ENCODE results near the gene OMA1.
A peak's percentile ranks its signal among the peaks of the same experiment; 100 is the strongest.
"Not testable (repeated sequence)": the region's sequence is repeated elsewhere in the genome, so short reads cannot be mapped to it uniquely, and the experiment has no call there.

Gene OMA1

DNA sequence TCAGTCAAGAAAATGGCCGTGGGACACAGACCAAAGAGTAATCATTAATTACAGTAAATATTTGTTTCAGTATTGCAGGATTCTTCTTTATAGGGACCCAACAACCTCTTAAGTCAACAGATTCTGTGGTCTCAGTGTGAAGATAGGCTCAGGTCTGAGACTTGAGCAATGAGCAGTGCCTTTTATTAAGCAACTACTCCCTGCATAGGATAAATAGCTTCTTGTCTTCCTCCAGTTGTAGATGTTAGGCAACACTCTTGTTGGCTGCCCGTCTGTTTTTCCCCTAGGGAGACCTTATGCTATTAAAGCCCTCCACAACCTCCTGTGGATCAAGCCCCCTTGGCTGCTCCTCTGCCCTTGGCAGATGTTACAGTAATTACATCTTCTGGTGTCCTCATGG lies 1.8 kb upstream of the OMA1 start:
- no peak overlapping the region for H3K9ac ChIP-seq (ENCODE audit: low read depth, low read length)
- no peaks in the 10 kb centered on the region for H3K36me3 ChIP-seq (ENCODE audit: insufficient read depth, low read length)
- H3K4me2 ChIP-seq (ENCODE audit: low read length), result no peak overlapping the region
- peaks cover 7% of the 10 kb centered on the region for H3K4me1 ChIP-seq (ENCODE audit: control insufficient read depth, insufficient read depth, low read length)
- no peak overlapping the region for H3K4me3 ChIP-seq (ENCODE audit: low read length)
- H3K27me3 ChIP-seq (ENCODE audit: control insufficient read depth, insufficient read depth, low read length), result no peaks in the 10 kb centered on the region
- H3K9me3 ChIP-seq (replicated peaks; ENCODE audit: low read length), result no peaks in the 10 kb centered on the region

DNA sequence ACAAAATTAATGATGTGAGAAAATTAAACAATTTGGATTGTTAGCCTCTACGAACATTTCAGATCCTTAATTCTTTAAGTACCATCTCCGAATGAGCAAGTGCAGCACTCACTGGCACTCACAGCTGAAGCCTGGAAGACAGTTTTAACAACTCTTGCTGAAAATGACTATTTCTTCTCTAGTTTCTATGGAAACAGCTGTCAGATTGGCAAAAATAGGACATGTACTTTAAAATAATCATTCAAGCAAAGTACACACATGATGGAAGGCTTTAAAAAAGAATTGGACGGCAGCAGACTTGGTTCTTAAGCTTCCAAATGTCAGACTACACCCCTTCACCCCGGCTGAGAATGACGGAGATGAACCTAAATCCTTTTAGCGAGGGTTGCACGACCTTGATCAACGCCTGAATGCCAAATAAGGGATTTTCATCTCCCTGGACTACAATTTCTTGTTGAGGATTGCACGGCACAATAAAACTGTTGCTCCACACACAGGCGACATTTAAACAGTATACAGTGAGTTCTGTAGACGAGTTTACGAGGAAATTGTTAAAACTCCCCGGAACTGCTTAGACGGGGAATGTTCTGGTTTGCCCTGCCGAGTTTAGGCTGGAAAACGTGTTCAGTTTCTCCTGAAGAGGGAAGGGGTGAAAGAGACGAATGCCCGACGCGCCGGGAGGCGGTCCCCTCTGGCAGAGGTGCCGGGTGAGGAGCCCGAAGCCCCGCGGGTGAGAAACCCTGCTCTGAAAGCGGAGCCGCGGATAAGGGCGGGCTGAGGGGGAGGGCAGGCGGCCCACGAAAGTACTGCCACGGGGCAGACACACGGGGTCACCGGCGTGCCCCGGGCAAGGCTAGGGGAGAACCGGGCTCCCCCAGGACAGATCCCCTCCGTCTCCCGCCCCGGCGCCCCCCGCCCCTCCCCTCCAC lies 671 bp downstream of the OMA1 start:
- Histone ChIP-seq H3K27me3 (ENCODE audit: control insufficient read depth, insufficient read depth, low read length) (no peaks in the 10 kb centered on the region), H3K36me3 (ENCODE audit: insufficient read depth, low read length) (no peaks in the 10 kb centered on the region), H3K9ac (ENCODE audit: low read depth, low read length) (peak overlapping the region; percentile 85), H3K4me3 (ENCODE audit: low read length) (peak overlapping the region; percentile 70), H3K4me1 (ENCODE audit: control insufficient read depth, insufficient read depth, low read length) (peaks cover 7% of the 10 kb centered on the region), H3K9me3 (replicated peaks; ENCODE audit: low read length) (no peaks in the 10 kb centered on the region), H3K4me2 (ENCODE audit: low read length) (peak overlapping the region; percentile 90)

DNA sequence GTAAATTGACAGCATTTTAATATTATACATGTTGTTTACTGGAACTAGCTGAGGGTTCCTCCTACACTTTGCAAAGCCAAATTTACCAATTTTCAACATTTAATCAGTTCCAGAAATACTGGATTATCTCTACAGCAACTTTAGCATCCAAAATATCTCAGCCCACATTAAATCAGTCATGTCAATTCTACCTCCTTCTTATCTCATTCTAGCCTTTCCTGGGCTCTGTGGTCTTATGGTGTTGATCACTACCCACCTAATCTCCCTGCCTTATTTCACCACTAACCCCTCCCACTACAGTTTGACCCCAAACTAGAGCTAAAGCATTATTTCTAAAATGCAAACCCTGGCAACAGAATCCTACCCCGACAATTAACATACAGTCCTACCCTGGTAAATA lies 3.3 kb downstream of the OMA1 start:
- H3K4me3 ChIP-seq (ENCODE audit: low read length), result no peak overlapping the region
- no peaks in the 10 kb centered on the region for H3K36me3 ChIP-seq (ENCODE audit: insufficient read depth, low read length)
- no peaks in the 10 kb centered on the region for H3K9me3 ChIP-seq (replicated peaks; ENCODE audit: low read length)
- no peak overlapping the region for H3K9ac ChIP-seq (ENCODE audit: low read depth, low read length)
- H3K4me1 ChIP-seq (ENCODE audit: control insufficient read depth, insufficient read depth, low read length), result peaks cover 7% of the 10 kb centered on the region
- H3K4me2 ChIP-seq (ENCODE audit: low read length), result no peak overlapping the region
- H3K27me3 ChIP-seq (ENCODE audit: control insufficient read depth, insufficient read depth, low read length), result no peaks in the 10 kb centered on the region

DNA sequence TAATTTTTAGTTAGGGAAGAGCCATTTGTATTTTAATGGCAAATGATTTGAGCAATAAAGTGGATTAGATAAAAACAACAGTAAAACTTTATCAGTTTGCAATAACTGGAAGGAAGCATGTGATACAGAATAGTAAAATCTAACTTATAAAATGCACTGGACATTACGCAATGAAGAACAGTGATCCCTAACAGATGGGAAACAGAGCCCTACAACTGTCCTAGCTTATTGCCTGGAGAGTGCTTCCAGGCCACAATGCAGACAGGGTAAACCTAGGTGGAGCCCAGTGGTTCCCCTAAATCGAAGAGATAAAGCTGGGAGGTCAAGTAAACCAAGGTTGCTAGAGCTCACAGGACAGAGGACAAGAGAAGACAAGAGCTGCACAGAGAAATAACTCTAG lies 7.0 kb downstream of the OMA1 start:
- Histone ChIP-seq H3K4me3 (ENCODE audit: low read length) (no peak overlapping the region), H3K27me3 (ENCODE audit: control insufficient read depth, insufficient read depth, low read length) (no peaks in the 10 kb centered on the region), H3K36me3 (ENCODE audit: insufficient read depth, low read length) (no peaks in the 10 kb centered on the region), H3K9me3 (replicated peaks; ENCODE audit: low read length) (no peaks in the 10 kb centered on the region), H3K9ac (ENCODE audit: low read depth, low read length) (no peak overlapping the region), H3K4me1 (ENCODE audit: control insufficient read depth, insufficient read depth, low read length) (no peaks in the 10 kb centered on the region), H3K4me2 (ENCODE audit: low read length) (no peak overlapping the region)

DNA sequence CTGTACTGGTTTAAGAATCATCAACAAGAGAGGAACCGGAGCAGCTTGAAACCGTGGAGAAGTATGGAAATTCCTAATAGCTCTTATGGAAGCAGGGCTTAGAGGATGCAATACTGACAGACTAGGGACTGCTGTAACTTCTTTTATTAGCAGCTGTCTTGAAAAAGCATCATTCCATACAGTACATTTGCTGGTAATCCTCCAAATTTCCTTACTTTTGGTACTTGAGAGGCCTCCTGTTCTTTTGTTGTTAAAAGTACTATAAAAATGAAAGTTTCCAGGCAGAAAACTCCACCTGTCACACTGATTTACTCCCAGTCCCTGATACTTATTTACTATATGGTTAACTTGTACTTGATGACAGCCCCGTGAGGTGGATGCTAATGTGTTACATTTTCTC lies 7.7 kb downstream of the OMA1 start:
- Histone ChIP-seq H3K36me3 (ENCODE audit: insufficient read depth, low read length) (no peaks in the 10 kb centered on the region), H3K27me3 (ENCODE audit: control insufficient read depth, insufficient read depth, low read length) (no peaks in the 10 kb centered on the region), H3K4me2 (ENCODE audit: low read length) (no peak overlapping the region), H3K9ac (ENCODE audit: low read depth, low read length) (no peak overlapping the region), H3K9me3 (replicated peaks; ENCODE audit: low read length) (no peaks in the 10 kb centered on the region), H3K4me1 (ENCODE audit: control insufficient read depth, insufficient read depth, low read length) (no peaks in the 10 kb centered on the region), H3K4me3 (ENCODE audit: low read length) (no peak overlapping the region)

DNA sequence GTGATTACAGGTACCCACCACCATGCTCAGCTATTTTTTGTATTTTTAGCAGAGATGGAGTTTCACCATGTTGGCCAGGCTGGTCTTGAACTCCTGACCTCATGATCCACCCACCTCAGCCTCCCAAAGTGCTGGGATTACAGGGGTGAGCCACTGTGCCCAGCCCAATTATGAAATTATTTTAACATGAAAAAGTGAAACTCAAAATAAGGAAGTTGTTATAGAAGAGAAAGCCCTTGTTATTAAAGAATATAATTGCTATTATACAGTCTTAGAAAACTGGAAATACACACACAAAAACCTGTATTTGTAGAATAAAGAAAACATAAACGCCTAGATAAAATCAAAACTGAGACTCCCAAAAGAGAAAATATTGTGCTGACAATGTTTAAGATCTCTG lies 14.7 kb downstream of the OMA1 start:
- not testable (repeated sequence) for H3K4me3 ChIP-seq (ENCODE audit: low read length); H3K9ac ChIP-seq (ENCODE audit: low read depth, low read length); H3K27me3 ChIP-seq (ENCODE audit: control insufficient read depth, insufficient read depth, low read length); H3K36me3 ChIP-seq (ENCODE audit: insufficient read depth, low read length); H3K4me1 ChIP-seq (ENCODE audit: control insufficient read depth, insufficient read depth, low read length); H3K9me3 ChIP-seq (replicated peaks; ENCODE audit: low read length); H3K4me2 ChIP-seq (ENCODE audit: low read length)

DNA sequence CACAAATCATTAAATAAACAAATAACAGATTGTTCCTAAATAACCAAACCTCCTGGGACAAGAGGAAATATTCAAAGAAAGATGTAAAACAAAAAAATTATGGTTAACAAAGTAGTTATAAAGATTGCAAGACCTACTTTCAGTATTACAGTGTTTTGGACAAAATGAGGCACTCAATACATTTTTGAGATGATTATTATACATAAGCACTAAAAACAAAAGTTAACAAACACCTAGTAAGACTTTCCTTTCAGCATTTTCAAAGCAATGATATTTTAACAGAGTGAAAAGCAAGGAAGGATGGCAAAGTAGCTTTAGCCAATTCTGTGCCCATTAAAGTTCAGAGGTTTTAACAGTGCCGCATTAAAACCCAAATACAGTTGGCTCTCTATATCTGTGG lies 17.2 kb downstream of the OMA1 start:
- Histone ChIP-seq H3K36me3 (ENCODE audit: insufficient read depth, low read length) (no peaks in the 10 kb centered on the region), H3K27me3 (ENCODE audit: control insufficient read depth, insufficient read depth, low read length) (no peaks in the 10 kb centered on the region), H3K9me3 (replicated peaks; ENCODE audit: low read length) (no peaks in the 10 kb centered on the region), H3K4me3 (ENCODE audit: low read length) (no peak overlapping the region), H3K4me2 (ENCODE audit: low read length) (no peak overlapping the region), H3K4me1 (ENCODE audit: control insufficient read depth, insufficient read depth, low read length) (peaks cover 3% of the 10 kb centered on the region), H3K9ac (ENCODE audit: low read depth, low read length) (no peak overlapping the region)

DNA sequence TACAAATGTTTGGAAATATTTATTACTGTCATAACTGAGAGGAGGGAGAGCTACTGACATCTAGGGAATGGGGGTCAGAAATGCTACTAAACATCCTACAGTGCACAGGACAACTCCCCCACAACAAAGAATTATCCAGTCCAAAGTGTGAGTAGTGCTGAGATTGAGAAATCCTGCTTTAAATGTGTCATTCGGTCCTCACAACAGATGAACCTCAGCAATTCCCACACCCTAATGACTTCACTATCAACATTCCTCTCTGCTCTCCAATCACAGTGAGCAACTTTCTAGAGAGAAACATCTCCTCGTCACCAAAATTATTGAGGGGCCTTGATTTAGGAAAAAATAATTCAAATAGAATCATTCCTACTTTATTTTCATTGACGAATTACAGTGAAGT lies 18.0 kb downstream of the OMA1 start:
- Histone ChIP-seq H3K4me2 (ENCODE audit: low read length) (no peak overlapping the region), H3K9ac (ENCODE audit: low read depth, low read length) (no peak overlapping the region), H3K36me3 (ENCODE audit: insufficient read depth, low read length) (no peaks in the 10 kb centered on the region), H3K4me3 (ENCODE audit: low read length) (no peak overlapping the region), H3K9me3 (replicated peaks; ENCODE audit: low read length) (no peaks in the 10 kb centered on the region), H3K4me1 (ENCODE audit: control insufficient read depth, insufficient read depth, low read length) (peaks cover 3% of the 10 kb centered on the region), H3K27me3 (ENCODE audit: control insufficient read depth, insufficient read depth, low read length) (no peaks in the 10 kb centered on the region)

DNA sequence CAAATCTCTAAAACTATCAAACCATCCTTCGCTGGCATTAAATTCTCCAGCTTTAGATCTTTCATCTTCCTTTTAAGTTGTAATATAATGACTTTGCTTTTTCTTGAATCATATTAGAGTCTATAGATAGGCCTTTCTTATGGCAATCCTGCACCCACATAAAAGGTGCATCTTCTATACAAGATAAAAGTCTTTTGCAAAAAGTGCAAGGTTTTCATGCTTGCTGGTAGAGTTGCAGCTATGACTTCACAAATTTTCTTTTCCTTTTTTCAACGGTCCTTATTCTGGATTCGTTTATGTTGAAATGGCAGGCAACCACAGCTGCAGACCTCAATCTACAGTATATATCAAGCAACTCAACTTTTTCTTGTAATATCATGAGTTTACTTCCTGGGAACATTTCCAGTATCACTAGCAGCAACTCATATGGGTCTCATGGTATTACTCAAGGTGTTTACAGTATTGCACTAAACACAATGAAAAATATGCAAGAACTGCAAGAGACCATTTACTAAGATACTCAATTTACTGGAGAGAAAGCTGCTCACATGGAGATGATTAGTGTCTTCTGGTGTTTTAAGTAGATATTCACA lies 22.1 kb downstream of the OMA1 start:
- Histone ChIP-seq H3K4me1 (ENCODE audit: control insufficient read depth, insufficient read depth, low read length) (peaks cover 3% of the 10 kb centered on the region), H3K4me2 (ENCODE audit: low read length) (no peak overlapping the region), H3K36me3 (ENCODE audit: insufficient read depth, low read length) (no peaks in the 10 kb centered on the region), H3K4me3 (ENCODE audit: low read length) (no peak overlapping the region), H3K9me3 (replicated peaks; ENCODE audit: low read length) (no peaks in the 10 kb centered on the region), H3K9ac (ENCODE audit: low read depth, low read length) (no peak overlapping the region), H3K27me3 (ENCODE audit: control insufficient read depth, insufficient read depth, low read length) (no peaks in the 10 kb centered on the region)

DNA sequence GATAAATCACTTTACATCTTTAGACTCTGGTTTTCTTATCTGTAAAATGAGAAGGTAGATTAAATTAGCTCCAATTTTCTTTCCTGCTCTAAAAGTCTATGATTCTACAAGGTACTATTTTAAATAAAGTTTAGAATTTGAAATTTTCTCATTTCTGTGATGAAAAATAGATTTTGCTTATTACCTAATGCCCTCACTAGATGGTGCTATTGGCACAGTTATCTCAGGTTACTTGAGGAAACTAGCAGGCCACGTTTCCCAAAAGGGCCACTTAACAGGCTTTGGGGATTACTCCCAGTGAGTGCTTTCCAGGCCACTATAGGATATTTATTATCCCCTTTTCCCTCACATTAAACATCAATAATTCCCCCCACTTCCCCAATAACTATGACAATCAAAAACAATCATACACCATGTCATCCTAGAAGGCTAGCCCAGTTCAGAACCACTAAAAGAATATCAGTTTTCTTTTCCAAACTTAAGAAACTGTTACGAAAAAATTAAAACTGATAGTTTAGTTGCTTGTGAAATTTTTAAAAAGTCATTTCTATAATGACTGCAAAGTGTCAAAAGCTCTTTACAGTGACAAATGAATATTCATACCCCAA lies 30.6 kb downstream of the OMA1 start:
- Histone ChIP-seq H3K4me2 (ENCODE audit: low read length) (no peak overlapping the region), H3K9ac (ENCODE audit: low read depth, low read length) (peak overlapping the region; percentile 39), H3K27me3 (ENCODE audit: control insufficient read depth, insufficient read depth, low read length) (no peaks in the 10 kb centered on the region), H3K9me3 (replicated peaks; ENCODE audit: low read length) (no peaks in the 10 kb centered on the region), H3K36me3 (ENCODE audit: insufficient read depth, low read length) (peaks cover 5% of the 10 kb centered on the region), H3K4me1 (ENCODE audit: control insufficient read depth, insufficient read depth, low read length) (no peaks in the 10 kb centered on the region), H3K4me3 (ENCODE audit: low read length) (no peak overlapping the region)

DNA sequence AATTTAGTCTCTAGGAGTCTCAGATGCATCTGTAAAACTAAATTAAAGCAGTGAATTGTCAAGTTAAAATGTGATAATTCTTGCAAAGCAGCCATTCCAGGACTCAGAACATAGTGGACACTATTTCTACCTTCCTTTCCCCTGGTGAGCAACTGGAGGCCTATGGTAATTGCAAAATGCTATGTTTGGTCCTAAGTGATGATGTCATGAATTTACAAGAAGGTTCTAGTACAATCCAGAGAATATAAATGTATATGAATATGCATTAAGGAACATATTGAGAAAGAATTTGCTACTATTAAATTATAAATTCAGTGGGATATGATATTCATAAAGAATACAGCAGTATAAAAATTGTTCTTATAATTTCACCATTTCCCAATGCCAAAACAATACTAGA lies 32.6 kb downstream of the OMA1 start:
- Histone ChIP-seq H3K4me2 (ENCODE audit: low read length) (no peak overlapping the region), H3K4me1 (ENCODE audit: control insufficient read depth, insufficient read depth, low read length) (no peaks in the 10 kb centered on the region), H3K4me3 (ENCODE audit: low read length) (no peak overlapping the region), H3K36me3 (ENCODE audit: insufficient read depth, low read length) (peaks cover 6% of the 10 kb centered on the region), H3K9me3 (replicated peaks; ENCODE audit: low read length) (no peaks in the 10 kb centered on the region), H3K27me3 (ENCODE audit: control insufficient read depth, insufficient read depth, low read length) (no peaks in the 10 kb centered on the region), H3K9ac (ENCODE audit: low read depth, low read length) (no peak overlapping the region)
